ENCODE measurements around the gene ADPRM. TPM values are rescaled to one million over a fixed set of nuclear protein-coding genes. Genes with fewer than 3 reads are reported as not detected.
"Not testable (repeated sequence)": the region's sequence is repeated elsewhere in the genome, so short reads cannot be mapped to it uniquely, and the experiment has no call there.

Gene ADPRM
- total RNA-seq, 2 donors from 2014 or later, result 6.9 to 7.4 TPM

GRCh38 chr17:10695875-10696407 lies 1.5 kb upstream of the ADPRM start:
- ATAC-seq; intact Hi-C loops (cut with DNase I, micrococcal nuclease): not testable (repeated sequence)
- DNase-seq, result peak in 1 of 2 donors; percentile 25

DNA sequence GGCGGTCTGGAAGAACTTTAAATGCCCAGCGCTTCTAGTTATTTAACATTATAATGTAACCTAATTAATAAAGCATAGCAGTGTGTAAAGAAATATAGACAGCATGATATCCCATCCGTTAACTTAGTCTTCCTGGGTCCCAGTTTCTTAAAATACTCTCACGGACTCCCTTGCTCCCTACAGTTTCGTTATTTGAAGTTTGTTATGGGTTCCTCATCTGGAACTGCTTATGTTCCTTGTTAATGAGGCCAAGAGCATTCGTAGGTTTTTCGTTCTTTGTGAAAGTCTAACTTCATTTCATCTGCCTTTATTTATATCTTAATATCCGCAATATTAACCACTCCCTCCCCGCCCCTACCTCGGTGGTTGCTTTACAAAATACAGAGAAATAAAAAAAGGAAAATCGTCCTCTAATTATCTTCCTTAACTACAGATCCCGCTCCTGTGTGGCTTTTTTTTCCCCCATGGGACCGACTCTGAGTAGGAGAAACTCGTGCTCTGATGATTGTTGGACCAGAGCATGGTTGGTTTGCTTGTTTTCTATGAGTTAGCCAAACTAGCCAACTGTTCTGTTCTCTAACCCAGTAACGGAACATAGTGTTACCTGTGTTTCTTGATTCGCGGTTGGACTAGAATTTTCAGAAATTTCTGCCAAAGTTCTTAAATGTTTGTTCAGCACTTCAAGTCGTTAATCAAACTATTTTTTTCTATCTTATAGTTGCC lies 863 bp downstream of the ADPRM start:
- no peak for DNase-seq
- intact Hi-C loops (cut with DNase I, micrococcal nuclease), result no loop called here
- ATAC-seq, result no peak

GRCh38 chr17:10699856-10700255 lies 2.5 kb downstream of the ADPRM start:
- DNase-seq, result no peak
- intact Hi-C loops (cut with DNase I, micrococcal nuclease), result no loop called here
- no peak for ATAC-seq

DNA sequence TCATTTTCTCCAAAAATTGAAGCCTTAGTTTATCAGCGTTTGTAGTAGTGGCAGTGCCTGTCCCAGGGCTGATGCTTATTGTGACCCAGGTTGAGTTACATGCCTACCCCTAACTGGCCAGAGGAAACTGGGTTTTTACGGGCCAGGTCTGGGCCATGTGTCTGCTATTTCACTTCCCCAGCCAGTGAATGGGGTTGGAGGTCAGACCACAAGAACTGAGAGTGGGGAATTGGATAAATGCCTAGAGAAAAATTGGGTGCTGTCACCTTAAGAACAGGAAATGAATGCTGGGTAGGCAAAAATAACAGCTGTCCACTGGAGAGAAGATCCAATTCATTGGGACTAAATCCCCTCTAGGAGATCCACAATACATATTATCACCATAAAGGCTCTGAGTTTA lies 5.2 kb downstream of the ADPRM start:
- ATAC-seq, result no peak

GRCh38 chr17:10705727-10706126 lies 8.3 kb downstream of the ADPRM start:
- intact Hi-C loops (cut with DNase I, micrococcal nuclease), result no loop called here
- DNase-seq, result no peak
- no peak for ATAC-seq

More for the DNA sequence above, 5.2 kb downstream of the ADPRM start:
- intact Hi-C loops (cut with DNase I, micrococcal nuclease), result no loop called here
- DNase-seq, result no peak

DNA sequence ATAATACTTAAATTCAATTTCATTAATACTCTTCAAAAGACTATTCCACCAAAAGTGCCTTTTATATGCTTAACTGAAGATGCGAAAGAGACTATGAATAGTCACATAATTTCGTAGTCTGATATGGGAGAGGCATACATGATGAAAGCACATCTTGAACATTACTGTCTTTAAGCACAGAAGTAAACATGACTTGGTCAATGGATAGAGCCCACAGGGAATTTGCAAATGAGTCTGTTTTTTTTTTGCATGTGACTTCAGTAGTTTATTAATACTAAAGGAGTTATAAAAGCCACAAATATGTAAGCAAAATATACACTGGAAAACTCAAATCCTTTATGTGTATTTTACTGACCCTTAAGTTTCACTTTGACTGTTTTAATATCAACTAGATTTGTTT lies 15.9 kb downstream of the ADPRM start:
- ATAC-seq, result no peak
- no peak for DNase-seq
- intact Hi-C loops (cut with DNase I, micrococcal nuclease), result no loop called here

- DNase-seq, result no peak
- intact Hi-C loops (cut with DNase I, micrococcal nuclease), result no loop called here
- ATAC-seq, result no peak
These were observed 18.8 kb downstream of the ADPRM start for GRCh38 chr17:10716218-10716617.

GRCh38 chr17:10718547-10718946 lies 21.2 kb downstream of the ADPRM start:
- DNase-seq (no peak), ATAC-seq (no peak)
- intact Hi-C loops (cut with DNase I, micrococcal nuclease), result no loop called here

- DNase-seq (peak; percentile 76 to 78), ATAC-seq (peak; percentile 94)
- intact Hi-C loops (cut with DNase I, micrococcal nuclease), result no loop called here
These were observed 27.3 kb downstream of the ADPRM start for GRCh38 chr17:10724546-10725195.

DNA sequence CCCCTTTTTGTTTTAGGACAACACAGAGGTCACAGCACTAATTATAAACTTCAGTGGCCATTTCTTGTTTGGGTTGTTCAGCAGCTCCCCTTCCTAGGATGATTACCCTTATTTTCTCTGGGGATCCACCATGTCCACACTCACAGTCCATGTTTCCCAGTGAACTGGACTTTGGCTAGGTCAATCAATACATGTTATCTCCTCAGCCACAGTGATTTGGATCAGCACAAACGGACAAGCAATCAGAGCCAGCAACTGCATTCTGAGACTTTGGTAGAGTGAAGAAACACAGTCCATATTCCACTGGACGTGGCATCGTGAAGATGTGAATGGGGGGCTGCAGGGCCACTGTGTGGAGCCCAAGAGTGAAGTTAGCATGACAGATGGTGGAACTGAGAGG lies 27.9 kb downstream of the ADPRM start:
- intact Hi-C loops (cut with DNase I, micrococcal nuclease), result no loop called here

DNA sequence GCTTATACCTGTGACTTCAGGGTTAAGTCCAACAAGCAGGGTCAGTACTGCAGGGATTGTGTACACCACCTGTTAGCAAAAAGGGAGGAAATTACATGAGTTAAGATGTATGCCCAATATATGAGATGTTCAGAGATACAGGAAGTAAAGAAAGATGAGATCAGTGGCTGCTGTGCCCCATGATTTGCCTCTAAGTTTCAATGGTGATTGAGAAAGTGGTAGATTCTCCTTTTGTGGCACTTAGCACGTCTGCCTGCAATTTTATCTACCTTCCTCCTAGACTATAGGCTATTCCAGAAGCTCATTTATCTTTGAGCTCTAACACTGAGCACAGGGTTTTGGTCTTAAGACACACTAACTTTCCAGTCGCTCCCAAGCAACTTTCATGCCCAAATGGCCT lies 28.8 kb downstream of the ADPRM start:
- ATAC-seq (no peak), DNase-seq (no peak)
- intact Hi-C loops (cut with DNase I, micrococcal nuclease), result no loop called here

More for the DNA sequence above, 27.9 kb downstream of the ADPRM start:
- ATAC-seq, result no peak
- DNase-seq, result no peak

GRCh38 chr17:10727192-10727591 lies 29.8 kb downstream of the ADPRM start:
- no peak for DNase-seq
- intact Hi-C loops (cut with DNase I, micrococcal nuclease), result no loop called here
- ATAC-seq, result no peak

DNA sequence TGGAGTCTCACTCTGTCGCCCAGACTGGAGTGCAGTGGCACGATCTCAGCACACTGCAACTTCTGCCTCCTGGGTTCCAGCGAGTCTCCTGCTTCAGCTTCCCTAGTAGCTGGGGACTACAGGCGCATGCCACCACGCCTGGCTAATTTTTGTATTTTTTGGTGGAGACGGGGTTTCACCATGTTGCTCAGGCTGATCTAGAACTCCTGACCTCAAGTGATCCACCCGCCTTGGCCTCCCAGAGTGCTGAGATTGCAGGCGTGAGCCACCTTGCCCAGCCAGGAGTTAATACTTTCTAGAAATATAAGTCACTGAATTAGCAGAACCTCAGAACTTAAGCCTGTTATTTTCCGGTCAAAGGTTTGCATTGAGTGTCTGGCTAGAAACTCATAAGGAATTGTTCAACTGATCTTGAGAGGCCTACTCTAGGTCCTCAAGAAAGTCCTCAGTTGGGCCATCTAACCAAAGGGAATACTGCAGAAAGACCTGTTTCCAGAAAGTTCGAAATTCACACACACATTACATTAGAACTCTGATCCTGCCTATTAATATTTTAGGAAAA lies 31.0 kb downstream of the ADPRM start:
- intact Hi-C loops (cut with DNase I, micrococcal nuclease), result no loop called here
- no peak for ATAC-seq
- no peak for DNase-seq

- intact Hi-C loops (cut with DNase I, micrococcal nuclease), result no loop called here
- DNase-seq (peak; percentile 76 to 77), ATAC-seq (peak; percentile 72)
These were observed 32.2 kb downstream of the ADPRM start, which contains the start of gene TMEM220 for GRCh38 chr17:10729334-10730193. Gene TMEM220, minus strand, starts transcription at chr17:10730023. Its CDS starts 172 bp downstream, at chr17:10729851.

DNA sequence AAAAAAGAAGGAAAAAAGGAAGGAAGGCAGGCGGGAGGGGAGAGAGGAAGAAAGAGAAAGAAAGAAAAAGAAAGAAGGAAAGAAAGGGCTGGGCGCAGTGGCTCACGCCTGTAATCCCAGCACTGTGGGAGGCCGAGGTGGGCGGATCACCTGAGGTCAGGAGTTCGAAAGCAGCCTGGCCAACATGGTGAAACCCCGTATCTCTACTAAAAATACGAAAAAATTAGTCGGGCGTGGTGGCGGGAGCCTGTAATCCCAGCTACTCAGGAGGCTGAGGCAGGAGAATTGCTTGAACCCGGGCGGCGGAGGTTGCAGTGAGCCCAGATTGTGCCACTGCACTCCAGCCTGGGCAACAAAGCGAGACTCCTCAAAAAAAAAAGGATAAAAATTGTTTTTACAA lies 32.9 kb downstream of the ADPRM start:
- DNase-seq; intact Hi-C loops (cut with DNase I, micrococcal nuclease): not testable (repeated sequence)
- peak; percentile 28 for ATAC-seq

GRCh38 chr17:10731408-10731879 lies 34.0 kb downstream of the ADPRM start:
- intact Hi-C loops (cut with DNase I, micrococcal nuclease), result no loop called here
- ATAC-seq (no peak), DNase-seq (no peak)

- intact Hi-C loops (cut with DNase I, micrococcal nuclease); ATAC-seq; DNase-seq: not testable (repeated sequence)
These were observed 34.7 kb downstream of the ADPRM start for GRCh38 chr17:10732121-10732520.

GRCh38 chr17:10733666-10734065 lies 36.3 kb downstream of the ADPRM start:
- DNase-seq (peak; percentile 38 to 54), ATAC-seq (peak; percentile 40)
- intact Hi-C loops (cut with DNase I, micrococcal nuclease), result no loop called here

DNA sequence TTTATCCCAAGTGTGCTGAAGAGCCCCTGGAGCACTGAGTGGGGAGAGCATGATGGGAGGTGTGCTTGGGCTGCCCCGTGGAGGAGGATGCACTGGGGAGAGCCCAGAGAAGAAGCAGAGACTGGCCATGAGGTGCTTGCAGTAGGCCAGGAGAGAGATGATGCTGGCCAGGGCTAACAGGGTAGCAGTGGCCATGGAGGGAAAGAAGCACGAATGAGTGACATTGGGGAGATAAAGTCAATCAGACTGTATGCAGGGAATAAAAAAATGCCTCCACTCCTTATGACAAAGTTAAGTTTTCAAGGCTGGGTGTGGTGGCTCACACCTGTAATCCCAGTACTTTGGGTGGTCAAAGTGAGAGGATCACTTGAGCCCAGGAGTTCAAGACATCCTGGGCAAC lies 37.9 kb downstream of the ADPRM start:
- DNase-seq (no peak), ATAC-seq (no peak)
- intact Hi-C loops (cut with DNase I, micrococcal nuclease), result loop anchor here in 1 of 2 donors (5.0 kb wide), 1 partner anchor 112 kb away; no protein-coding TSS in a partner anchor

All from left colon (tissue), 2 donors.